Inflammatory macrophage (primary cell): ENCODE measurements around the gene CCDC197.

ENCODE experiments used
- DNase-seq, 2 donors: peaks; one replicate each; pipeline ENCODE4 v3.0.0-alpha.2; 2020 to 2022
- total RNA-seq, 18 experiments: gene quantifications; one replicate each; lab custom pipeline; 2026; ENCODE audit warnings: mixed read lengths in 6 of 18, inconsistent platforms in 2 of 18; lab: John Stamatoyannopoulos, UW

The CCDC197 gene
- 0 to 0.11 (median 0) reads per million in 18 experiments for total RNA-seq

GRCh38 chr14:93997082-93997481 is at the start of gene CCDC197:
CCDC197 (plus strand) TSS chr14:93997301; CDS start chr14:93998132, 831 bp downstream.
- no peak for DNase-seq

GRCh38 chr14:93949511-93950075 is 47.5 kb upstream of the CCDC197 start:
- no peak for DNase-seq

GRCh38 chr14:93950948-93951634 is 46.0 kb upstream of the CCDC197 start:
- DNase-seq, result no peak

- DNase-seq, result peak; percentile 35 to 50
Measured at GRCh38 chr14:93951635-93952540, 45.2 kb upstream of the CCDC197 start.

GRCh38 chr14:93952829-93953228 is 44.3 kb upstream of the CCDC197 start:
- no peak for DNase-seq

GRCh38 chr14:93953263-93953662 is 43.8 kb upstream of the CCDC197 start:
- no peak for DNase-seq

GRCh38 chr14:93953739-93954515 is 43.2 kb upstream of the CCDC197 start:
- DNase-seq, result peak in 1 of 2 donors; percentile 40

GRCh38 chr14:93954516-93954830 is 42.6 kb upstream of the CCDC197 start:
- no peak for DNase-seq

- DNase-seq, result peak; percentile 90 to 97
Measured at GRCh38 chr14:93954900-93955849, 41.9 kb upstream of the CCDC197 start.

GRCh38 chr14:93955850-93956481 is 41.1 kb upstream of the CCDC197 start:
- DNase-seq, result no peak

- DNase-seq, result no peak
Measured at GRCh38 chr14:93956514-93957332, 40.4 kb upstream of the CCDC197 start.

- DNase-seq, result no peak
Measured at GRCh38 chr14:93957333-93957710, 39.8 kb upstream of the CCDC197 start.

GRCh38 chr14:93957751-93958566 is 39.1 kb upstream of the CCDC197 start:
- DNase-seq, result peak; percentile 37 to 87

GRCh38 chr14:93958567-93959238 is 38.4 kb upstream of the CCDC197 start:
- DNase-seq, result no peak

GRCh38 chr14:93959239-93960107 is 37.6 kb upstream of the CCDC197 start:
- peak; percentile 85 to 96 for DNase-seq

- no peak for DNase-seq
Measured at GRCh38 chr14:93960108-93960475, 37.0 kb upstream of the CCDC197 start.

GRCh38 chr14:93960774-93961438 is 36.2 kb upstream of the CCDC197 start:
- DNase-seq, result peak in 1 of 2 donors; percentile 39
